Measurements from ENCODE around the gene IER3IP1. TPM values are rescaled to one million over a fixed set of nuclear protein-coding genes. Genes with fewer than 3 reads are reported as not detected.

IER3IP1 gene
- total RNA-seq, 1 donor from 2014 or later: 15.2 TPM

DNA sequence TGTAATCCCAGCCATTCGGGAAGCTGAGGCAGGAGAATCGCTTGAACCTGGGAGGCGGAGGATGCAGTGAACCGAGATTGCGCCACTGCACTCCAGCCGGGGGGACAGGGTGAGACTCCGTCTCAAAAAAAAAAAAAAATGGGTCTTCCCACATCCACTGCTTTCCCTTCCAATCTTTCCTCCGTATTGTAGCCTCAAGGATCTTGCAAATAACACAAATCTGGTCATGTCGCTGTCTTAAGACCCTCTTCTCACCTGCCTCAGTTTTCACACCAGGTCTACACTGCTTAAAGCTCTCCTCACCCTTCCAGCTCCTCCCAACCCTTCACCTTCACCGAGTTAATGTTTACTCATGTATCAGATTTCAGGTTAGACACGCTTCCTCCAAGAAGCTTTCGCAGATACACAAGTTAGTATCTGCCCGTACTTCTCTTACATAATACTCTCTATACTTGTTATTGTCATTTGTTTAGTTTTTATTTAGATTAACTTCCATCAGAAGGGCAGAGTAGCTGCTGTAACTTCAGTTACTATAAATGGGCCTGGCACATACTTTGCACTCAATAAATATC lies 1.5 kb downstream of the IER3IP1 start:
- TF ChIP-seq EZH2 (IDR thresholded peaks at IDR 0.05; ENCODE audit: insufficient read depth, low read length): no peak
- TF ChIP-seq, protein P1, sequence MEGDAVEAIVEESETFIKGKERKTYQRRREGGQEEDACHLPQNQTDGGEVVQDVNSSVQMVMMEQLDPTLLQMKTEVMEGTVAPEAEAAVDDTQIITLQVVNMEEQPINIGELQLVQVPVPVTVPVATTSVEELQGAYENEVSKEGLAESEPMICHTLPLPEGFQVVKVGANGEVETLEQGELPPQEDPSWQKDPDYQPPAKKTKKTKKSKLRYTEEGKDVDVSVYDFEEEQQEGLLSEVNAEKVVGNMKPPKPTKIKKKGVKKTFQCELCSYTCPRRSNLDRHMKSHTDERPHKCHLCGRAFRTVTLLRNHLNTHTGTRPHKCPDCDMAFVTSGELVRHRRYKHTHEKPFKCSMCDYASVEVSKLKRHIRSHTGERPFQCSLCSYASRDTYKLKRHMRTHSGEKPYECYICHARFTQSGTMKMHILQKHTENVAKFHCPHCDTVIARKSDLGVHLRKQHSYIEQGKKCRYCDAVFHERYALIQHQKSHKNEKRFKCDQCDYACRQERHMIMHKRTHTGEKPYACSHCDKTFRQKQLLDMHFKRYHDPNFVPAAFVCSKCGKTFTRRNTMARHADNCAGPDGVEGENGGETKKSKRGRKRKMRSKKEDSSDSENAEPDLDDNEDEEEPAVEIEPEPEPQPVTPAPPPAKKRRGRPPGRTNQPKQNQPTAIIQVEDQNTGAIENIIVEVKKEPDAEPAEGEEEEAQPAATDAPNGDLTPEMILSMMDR (IDR thresholded peaks at IDR 0.05; ENCODE audit: insufficient read depth, low read depth, low read length): no peak
- peaks cover 5% of the 10 kb centered on the region for H3K4me1 ChIP-seq (ENCODE audit: insufficient read depth, low read length)
- Mint-ChIP-seq H3K27me3 (ENCODE audit: low read depth, unreplicated experiment) (no peaks in the 10 kb centered on the region), H3K9me3 (ENCODE audit: unreplicated experiment) (no peaks in the 10 kb centered on the region), H3K27ac (ENCODE audit: unreplicated experiment) (no peak overlapping the region), H3K4me1 (ENCODE audit: low read depth, unreplicated experiment) (peaks cover 2% of the 10 kb centered on the region), H3K36me3 (ENCODE audit: low read depth, unreplicated experiment) (no peaks in the 10 kb centered on the region), H3K4me3 (ENCODE audit: unreplicated experiment) (no peak overlapping the region)
- no peak overlapping the region for H3K27ac ChIP-seq (ENCODE audit: low read depth, low read length)
- H3K4me3 ChIP-seq (ENCODE audit: insufficient read depth, low read depth, low read length): peak overlapping the region; percentile 94
- peaks cover 46% of the 10 kb centered on the region for H4K20me1 ChIP-seq (ENCODE audit: insufficient read depth, low read length)
- no peak for DNase-seq (ENCODE audit: low read depth)
- H3K27me3 ChIP-seq (ENCODE audit: insufficient read depth, low read length): peaks cover 3% of the 10 kb centered on the region
- H2AFZ ChIP-seq (ENCODE audit: low read depth, low read length): no peak overlapping the region
- FAIRE-seq: no peak
- peaks cover 66% of the 10 kb centered on the region for H3K79me2 ChIP-seq (ENCODE audit: insufficient read depth, low read length)
- no peaks in the 10 kb centered on the region for H3K9me3 ChIP-seq (ENCODE audit: insufficient read depth, low read depth, low read length)
- peak overlapping the region; percentile 84 for H3K4me2 ChIP-seq (ENCODE audit: low read length)
- H3K9ac ChIP-seq (ENCODE audit: low read length): peak overlapping the region; percentile 99
- H3K36me3 ChIP-seq (ENCODE audit: insufficient read depth, low read length): peaks cover 3% of the 10 kb centered on the region

DNA sequence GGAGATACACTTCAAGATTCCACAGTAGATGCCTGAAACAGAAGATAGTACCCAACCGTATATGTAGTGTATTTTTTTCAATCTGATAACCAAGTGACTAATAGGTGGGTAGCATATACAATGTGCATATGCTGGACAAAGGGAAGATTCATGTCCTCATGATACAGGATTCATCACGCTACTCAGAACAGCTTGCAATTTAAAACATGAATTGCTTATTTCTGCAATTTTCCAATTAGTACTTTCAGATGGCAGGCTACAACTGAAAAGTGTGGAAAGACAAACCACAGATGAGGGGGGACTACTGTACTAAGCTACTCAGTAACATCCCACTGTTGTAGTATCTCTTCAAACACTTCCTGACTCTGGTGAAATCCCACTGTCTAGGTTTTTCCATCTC lies 3.7 kb downstream of the IER3IP1 start:
- TF ChIP-seq, protein P1 (IDR thresholded peaks at IDR 0.05; ENCODE audit: insufficient read depth, low read depth, low read length): no peak
- no peak for TF ChIP-seq EZH2 (IDR thresholded peaks at IDR 0.05; ENCODE audit: insufficient read depth, low read length)
- no peak overlapping the region for H3K4me2 ChIP-seq (ENCODE audit: low read length)
- DNase-seq (ENCODE audit: low read depth): no peak
- no peaks in the 10 kb centered on the region for H3K36me3 Mint-ChIP-seq (ENCODE audit: low read depth, unreplicated experiment)
- H3K27ac Mint-ChIP-seq (ENCODE audit: unreplicated experiment): no peak overlapping the region
- peaks cover 3% of the 10 kb centered on the region for H3K36me3 ChIP-seq (ENCODE audit: insufficient read depth, low read length)
- H3K4me1 Mint-ChIP-seq (ENCODE audit: low read depth, unreplicated experiment): peaks cover 2% of the 10 kb centered on the region
- H3K4me3 ChIP-seq (ENCODE audit: insufficient read depth, low read depth, low read length): no peak overlapping the region
- H3K9me3 Mint-ChIP-seq (ENCODE audit: unreplicated experiment): no peaks in the 10 kb centered on the region
- H3K4me1 ChIP-seq (ENCODE audit: insufficient read depth, low read length): peaks cover 5% of the 10 kb centered on the region
- no peak for FAIRE-seq
- no peak overlapping the region for H3K9ac ChIP-seq (ENCODE audit: low read length)
- peaks cover 64% of the 10 kb centered on the region for H4K20me1 ChIP-seq (ENCODE audit: insufficient read depth, low read length)
- no peaks in the 10 kb centered on the region for H3K9me3 ChIP-seq (ENCODE audit: insufficient read depth, low read depth, low read length)
- H3K4me3 Mint-ChIP-seq (ENCODE audit: unreplicated experiment): no peak overlapping the region
- no peak overlapping the region for H2AFZ ChIP-seq (ENCODE audit: low read depth, low read length)
- H3K27me3 Mint-ChIP-seq (ENCODE audit: low read depth, unreplicated experiment): no peaks in the 10 kb centered on the region
- no peaks in the 10 kb centered on the region for H3K27me3 ChIP-seq (ENCODE audit: insufficient read depth, low read length)
- H3K27ac ChIP-seq (ENCODE audit: low read depth, low read length): no peak overlapping the region
- H3K79me2 ChIP-seq (ENCODE audit: insufficient read depth, low read length): peaks cover 87% of the 10 kb centered on the region

DNA sequence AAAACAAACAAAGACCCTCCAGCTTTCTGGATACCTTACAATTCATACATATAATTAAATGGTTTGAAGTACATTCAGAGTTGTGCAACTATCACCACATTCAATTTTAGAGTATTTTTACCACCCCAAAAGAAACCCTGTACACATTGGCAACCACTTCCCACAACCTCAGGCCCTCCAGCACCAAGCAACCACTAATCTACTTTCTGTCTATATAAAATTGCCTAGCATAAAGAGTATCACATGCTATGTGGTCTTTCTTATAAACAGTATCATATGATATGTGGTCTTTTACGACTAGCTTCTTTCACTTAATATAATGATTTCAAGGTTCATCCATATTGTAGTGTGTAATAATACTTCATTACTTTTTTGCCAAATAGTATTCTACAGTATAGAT lies 7.3 kb downstream of the IER3IP1 start:
- Histone ChIP-seq H3K4me1 (ENCODE audit: insufficient read depth, low read length) (no peaks in the 10 kb centered on the region), H4K20me1 (ENCODE audit: insufficient read depth, low read length) (peaks cover 81% of the 10 kb centered on the region), H3K9ac (ENCODE audit: low read length) (no peak overlapping the region), H3K4me2 (ENCODE audit: low read length) (no peak overlapping the region), H3K27me3 (ENCODE audit: insufficient read depth, low read length) (no peaks in the 10 kb centered on the region), H3K9me3 (ENCODE audit: insufficient read depth, low read depth, low read length) (no peaks in the 10 kb centered on the region), H3K36me3 (ENCODE audit: insufficient read depth, low read length) (peaks cover 3% of the 10 kb centered on the region), H3K27ac (ENCODE audit: low read depth, low read length) (no peak overlapping the region), H3K4me3 (ENCODE audit: insufficient read depth, low read depth, low read length) (no peak overlapping the region), H2AFZ (ENCODE audit: low read depth, low read length) (no peak overlapping the region), H3K79me2 (ENCODE audit: insufficient read depth, low read length) (peaks cover 100% of the 10 kb centered on the region)
- H3K4me3 Mint-ChIP-seq (ENCODE audit: unreplicated experiment): no peak overlapping the region
- H3K36me3 Mint-ChIP-seq (ENCODE audit: low read depth, unreplicated experiment): no peaks in the 10 kb centered on the region
- H3K9me3 Mint-ChIP-seq (ENCODE audit: unreplicated experiment): no peaks in the 10 kb centered on the region
- no peak for FAIRE-seq
- peaks cover 7% of the 10 kb centered on the region for H3K4me1 Mint-ChIP-seq (ENCODE audit: low read depth, unreplicated experiment)
- no peak for DNase-seq (ENCODE audit: low read depth)
- TF ChIP-seq EZH2 (IDR thresholded peaks at IDR 0.05; ENCODE audit: insufficient read depth, low read length): no peak
- TF ChIP-seq, protein P1 (IDR thresholded peaks at IDR 0.05; ENCODE audit: insufficient read depth, low read depth, low read length): no peak
- H3K27ac Mint-ChIP-seq (ENCODE audit: unreplicated experiment): no peak overlapping the region
- H3K27me3 Mint-ChIP-seq (ENCODE audit: low read depth, unreplicated experiment): no peaks in the 10 kb centered on the region

All from astrocyte (in vitro differentiated cells and primary cell).